Measurements from ENCODE around the gene TOB2. TPM values are rescaled to one million over a fixed set of nuclear protein-coding genes. Genes with fewer than 3 reads are reported as not detected.

The TOB2 gene
- total and polyA plus RNA-seq, 9 of the 15 experiments (the other 6 are each of a cell fraction or from before 2014, with no cell fraction given) = 3.3 to 20.5 (median 7.3) TPM

DNA sequence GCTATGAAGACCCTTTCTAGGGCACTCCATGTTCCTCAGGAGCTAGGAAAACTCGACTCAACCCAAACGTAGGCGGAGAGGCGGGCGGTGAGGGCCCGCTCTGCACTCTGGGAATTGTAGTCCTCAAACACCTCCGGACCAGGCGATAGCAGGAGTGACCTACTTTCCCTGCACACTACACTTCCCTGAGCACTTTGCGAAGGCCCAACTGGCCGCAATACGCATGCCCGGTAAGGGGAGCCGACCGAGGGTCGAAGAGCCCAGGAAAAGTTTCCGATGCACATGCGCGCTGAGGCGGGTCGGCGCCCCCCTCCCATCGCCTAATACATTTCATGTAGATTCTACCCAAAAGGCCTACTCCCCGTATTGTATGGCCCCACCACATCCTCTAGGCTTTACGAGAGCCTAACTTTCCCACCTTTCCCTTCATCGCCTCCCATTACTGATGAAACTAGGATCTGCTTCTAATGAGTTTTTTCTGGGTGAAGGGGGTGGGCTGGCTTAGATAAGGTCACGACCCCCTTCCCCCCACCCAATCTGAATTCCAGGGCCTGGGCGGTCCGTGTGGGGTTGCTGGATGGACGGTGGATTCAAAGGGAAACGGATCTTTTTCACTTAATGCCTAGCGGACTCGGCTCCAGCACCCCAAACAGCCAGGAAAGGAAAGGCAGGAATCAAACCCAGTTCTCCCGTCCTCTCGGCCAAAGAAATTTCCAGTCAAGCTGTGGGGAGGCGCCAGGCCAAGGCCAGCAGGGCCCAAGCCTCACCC is 2.1 kb downstream of the TOB2 start:
- Histone ChIP-seq H3K79me2 (ENCODE audit: control insufficient read depth, insufficient read depth, low read length) (peaks cover 73% of the 10 kb centered on the region), H3K9me3 (replicated peaks; ENCODE audit: control insufficient read depth, insufficient read depth, low read depth, low read length) (no peaks in the 10 kb centered on the region), H3K9ac (ENCODE audit: insufficient read depth in 1 of 2, low read depth in 2 of 2, low read length in 2 of 2) (peak overlapping the region; percentile 89 to 96), H3K27ac (ENCODE audit: extremely low read depth, low read depth, low read length) (peak overlapping the region; percentile 94), H3K27me3 (ENCODE audit: control insufficient read depth in 2 of 2, insufficient read depth in 2 of 2, low read length in 2 of 2) (no peaks in the 10 kb centered on the region), H3K36me3 (ENCODE audit: control insufficient read depth, insufficient read depth, low read length) (peaks cover 25% of the 10 kb centered on the region), H2AFZ (ENCODE audit: low read depth, low read length) (peak overlapping the region; percentile 79), H4K20me1 (replicated peaks; ENCODE audit: control insufficient read depth, insufficient read depth, low read length) (peaks cover 6% of the 10 kb centered on the region), H3K4me1 (replicated peaks in 1 of 2; ENCODE audit: control insufficient read depth in 2 of 2, insufficient read depth in 2 of 2, low read length in 2 of 2) (peaks cover 6 to 26% of the 10 kb centered on the region in 2 experiments; a peak in 4 of 5 replicates), H3K9me1 (ENCODE audit: control insufficient read depth, insufficient read depth, low read length) (no peaks in the 10 kb centered on the region), H3K4me3 (peak overlapping the region; percentile 92), H3K4me2 (ENCODE audit: insufficient read depth, low read length) (peak overlapping the region; percentile 94)
- in situ Hi-C loops (cut with MboI) = no loop called here
- ATAC-seq (peak; percentile 78), FAIRE-seq (peak; percentile 84), DNase-seq (ENCODE audit: extremely low read depth in 1 of 4, low spot score in 3 of 4) (peak; percentile 34 to 95 (median 64))
- CTCF ChIA-PET (ENCODE audit: low intra/inter-chr PET ratio) = no interaction called here
- 1% methylated on average over 26 of the region's 35 CpGs for WGBS (ENCODE audit: insufficient coverage, low coverage, missing lambda C conversion rate)
- intact Hi-C loops (cut with micrococcal nuclease) = no loop called here
- BruUV-seq (replicated peaks) = TSS peak; percentile 48
- POLR2A ChIA-PET = interaction anchor here (0.6 to 3.0 kb wide), 9 partner anchors 10 to 67 kb away, joined by 3 to 36 read pairs (median 4); partner anchors contain the start of genes ACO2 and PHF5A
- peak; percentile 23; the same call in 1 of the 2 replicates for TF ChIP-seq ATF7 (IDR thresholded peaks at IDR 0.05)
- TF ChIP-seq NRF1 (conservative IDR thresholded peaks at IDR 0.05 in 1 of 2, IDR thresholded peaks at IDR 0.05 in 1 of 2) = peak; percentile 96 to 97
- TF ChIP-seq, protein P1, sequence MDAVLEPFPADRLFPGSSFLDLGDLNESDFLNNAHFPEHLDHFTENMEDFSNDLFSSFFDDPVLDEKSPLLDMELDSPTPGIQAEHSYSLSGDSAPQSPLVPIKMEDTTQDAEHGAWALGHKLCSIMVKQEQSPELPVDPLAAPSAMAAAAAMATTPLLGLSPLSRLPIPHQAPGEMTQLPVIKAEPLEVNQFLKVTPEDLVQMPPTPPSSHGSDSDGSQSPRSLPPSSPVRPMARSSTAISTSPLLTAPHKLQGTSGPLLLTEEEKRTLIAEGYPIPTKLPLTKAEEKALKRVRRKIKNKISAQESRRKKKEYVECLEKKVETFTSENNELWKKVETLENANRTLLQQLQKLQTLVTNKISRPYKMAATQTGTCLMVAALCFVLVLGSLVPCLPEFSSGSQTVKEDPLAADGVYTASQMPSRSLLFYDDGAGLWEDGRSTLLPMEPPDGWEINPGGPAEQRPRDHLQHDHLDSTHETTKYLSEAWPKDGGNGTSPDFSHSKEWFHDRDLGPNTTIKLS (IDR thresholded peaks at IDR 0.05; ENCODE audit: borderline replicate concordance, low read depth) = peak; percentile 48; the same call in 1 of the 2 replicates
- 0 out of 2 replicates have a peak, but pooled peaks have one; percentile 34 for TF ChIP-seq JUN (IDR thresholded peaks at IDR 0.05; ENCODE audit: borderline replicate concordance, low read depth, low read length)
- no peak for TF ChIP-seq JUN (CRISPR knock-in tag; IDR thresholded peaks at IDR 0.05; ENCODE audit: borderline replicate concordance)
- no peak for TF ChIP-seq NR2C2 (CRISPR knock-in tag; IDR thresholded peaks at IDR 0.05)
- peak; percentile 65 for TF ChIP-seq NR2C2 (tag; IDR thresholded peaks at IDR 0.05)
- TF ChIP-seq POU5F1 (IDR thresholded peaks at IDR 0.05; ENCODE audit: borderline replicate concordance, low read depth, low read length, partially characterized antibody) = no peak
- peak; percentile 91 for TF ChIP-seq ZNF143 (CRISPR knock-in tag; IDR thresholded peaks at IDR 0.05)
- TF ChIP-seq NR2C1 (IDR thresholded peaks at IDR 0.05) = no peak
- 0 out of 2 replicates have a peak, but pooled peaks have one; percentile 13 for TF ChIP-seq NR2C1 (tag; IDR thresholded peaks at IDR 0.05)
- TF ChIP-seq, protein P2, sequence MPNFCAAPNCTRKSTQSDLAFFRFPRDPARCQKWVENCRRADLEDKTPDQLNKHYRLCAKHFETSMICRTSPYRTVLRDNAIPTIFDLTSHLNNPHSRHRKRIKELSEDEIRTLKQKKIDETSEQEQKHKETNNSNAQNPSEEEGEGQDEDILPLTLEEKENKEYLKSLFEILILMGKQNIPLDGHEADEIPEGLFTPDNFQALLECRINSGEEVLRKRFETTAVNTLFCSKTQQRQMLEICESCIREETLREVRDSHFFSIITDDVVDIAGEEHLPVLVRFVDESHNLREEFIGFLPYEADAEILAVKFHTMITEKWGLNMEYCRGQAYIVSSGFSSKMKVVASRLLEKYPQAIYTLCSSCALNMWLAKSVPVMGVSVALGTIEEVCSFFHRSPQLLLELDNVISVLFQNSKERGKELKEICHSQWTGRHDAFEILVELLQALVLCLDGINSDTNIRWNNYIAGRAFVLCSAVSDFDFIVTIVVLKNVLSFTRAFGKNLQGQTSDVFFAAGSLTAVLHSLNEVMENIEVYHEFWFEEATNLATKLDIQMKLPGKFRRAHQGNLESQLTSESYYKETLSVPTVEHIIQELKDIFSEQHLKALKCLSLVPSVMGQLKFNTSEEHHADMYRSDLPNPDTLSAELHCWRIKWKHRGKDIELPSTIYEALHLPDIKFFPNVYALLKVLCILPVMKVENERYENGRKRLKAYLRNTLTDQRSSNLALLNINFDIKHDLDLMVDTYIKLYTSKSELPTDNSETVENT (CRISPR knock-in tag; IDR thresholded peaks at IDR 0.05) = no peak
- TF ChIP-seq MEIS2 (IDR thresholded peaks at IDR 0.05; ENCODE audit: partially characterized antibody) = peak; percentile 72
- no peak for TF ChIP-seq HIVEP1 (CRISPR knock-in tag; IDR thresholded peaks at IDR 0.05)
- TF ChIP-seq XRCC5 (IDR thresholded peaks at IDR 0.05; ENCODE audit: low read depth, low read length) = 0 out of 2 replicates have a peak, but pooled peaks have one; percentile 35
- peak in 1 of 2 experiments; percentile 36; a peak in 1 of 4 replicates for TF ChIP-seq SIN3A (IDR thresholded peaks at IDR 0.05; ENCODE audit: borderline replicate concordance in 2 of 2, control insufficient read depth in 1 of 2, low read depth in 2 of 2, low read length in 2 of 2)
- peak; percentile 79 for TF ChIP-seq ZFX (CRISPR knock-in tag; IDR thresholded peaks at IDR 0.05)

Measured in K562 (cell line).